NCI-H2196 (cell line): ENCODE results near the gene APOBEC3G.

Experiments used
- DNase-seq: peaks from one replicate; lab custom pipeline; 2025; ENCODE audit not compliant: unreplicated experiment; lab: John Stamatoyannopoulos, UW

APOBEC3G gene

DNA sequence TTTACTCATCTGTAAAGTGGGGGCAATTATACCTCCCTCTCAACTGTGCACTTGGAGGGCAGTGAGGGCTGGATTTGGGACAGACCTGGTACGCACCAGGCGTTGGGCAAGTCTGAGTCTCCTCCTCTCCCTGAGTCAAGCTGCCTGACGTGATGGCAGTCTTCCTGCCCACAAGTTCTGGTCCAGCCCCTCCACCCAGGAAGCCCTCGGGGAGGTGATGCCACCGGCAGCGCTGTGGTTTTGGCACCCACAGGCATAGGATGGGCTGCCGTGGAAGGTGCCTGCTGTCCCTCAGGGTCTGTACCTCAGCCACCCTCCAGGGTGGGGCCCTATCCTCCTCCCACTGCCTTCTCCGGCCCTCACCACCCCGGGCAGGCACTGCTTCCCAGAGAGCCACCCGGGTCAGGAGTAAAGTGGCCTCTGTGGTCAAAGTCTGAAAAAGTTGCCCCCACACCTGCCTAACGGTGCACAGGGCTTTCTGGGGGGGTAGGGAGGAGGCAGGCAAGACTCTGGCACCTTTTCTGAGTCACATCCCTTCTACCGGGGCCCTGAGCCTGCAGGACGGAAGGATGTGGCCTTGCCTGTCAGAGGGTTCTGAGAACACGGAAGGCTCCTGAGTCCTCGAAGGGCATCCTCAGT lies 13.5 kb downstream of the APOBEC3G start:
- no peak for DNase-seq

DNA sequence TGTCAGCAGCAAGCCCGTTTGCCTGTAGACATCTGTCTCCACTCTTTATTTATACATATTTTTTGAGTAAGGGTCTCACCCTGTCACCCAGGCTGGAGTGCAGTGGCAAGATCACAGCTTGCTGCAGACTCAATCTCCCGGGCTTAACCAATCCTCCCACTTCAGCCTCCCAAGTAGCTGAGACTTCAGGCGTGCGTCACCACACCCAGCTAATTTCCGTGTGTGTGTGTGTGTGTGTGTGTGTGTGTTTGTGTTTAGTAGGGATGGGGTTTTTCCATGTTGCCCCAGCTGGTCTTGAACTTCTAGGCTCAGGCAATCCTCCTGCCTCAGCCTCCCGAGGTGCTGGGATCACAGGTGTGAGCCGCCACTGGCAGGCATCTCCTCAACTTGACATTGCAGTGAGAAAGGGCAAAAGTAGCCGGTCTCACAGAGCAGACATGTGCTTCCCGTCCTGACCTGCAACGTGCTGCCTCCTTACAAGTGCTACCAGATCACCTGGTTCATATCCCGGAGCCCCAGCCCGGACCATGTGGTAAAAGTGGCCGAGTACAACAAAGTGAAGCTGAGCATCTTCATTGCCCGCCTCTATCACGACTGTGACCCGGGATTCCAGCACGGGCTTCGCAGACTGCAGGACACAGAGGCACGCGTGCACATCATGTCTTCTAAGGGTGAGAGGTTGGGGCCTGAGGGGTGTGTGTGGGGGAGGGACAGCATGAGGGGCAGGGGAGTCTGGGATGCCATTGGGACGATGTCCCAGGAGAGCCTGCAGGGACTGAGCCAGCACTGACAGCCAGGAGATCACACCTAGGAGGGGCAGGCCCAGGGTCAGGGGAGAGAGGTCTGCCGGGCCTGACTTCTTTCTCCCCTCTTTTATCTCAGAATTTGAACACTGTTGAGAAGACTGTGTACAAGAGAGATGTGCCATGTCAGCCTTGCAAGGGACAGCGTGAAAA lies 14.3 kb downstream of the APOBEC3G start:
- no peak for DNase-seq

DNA sequence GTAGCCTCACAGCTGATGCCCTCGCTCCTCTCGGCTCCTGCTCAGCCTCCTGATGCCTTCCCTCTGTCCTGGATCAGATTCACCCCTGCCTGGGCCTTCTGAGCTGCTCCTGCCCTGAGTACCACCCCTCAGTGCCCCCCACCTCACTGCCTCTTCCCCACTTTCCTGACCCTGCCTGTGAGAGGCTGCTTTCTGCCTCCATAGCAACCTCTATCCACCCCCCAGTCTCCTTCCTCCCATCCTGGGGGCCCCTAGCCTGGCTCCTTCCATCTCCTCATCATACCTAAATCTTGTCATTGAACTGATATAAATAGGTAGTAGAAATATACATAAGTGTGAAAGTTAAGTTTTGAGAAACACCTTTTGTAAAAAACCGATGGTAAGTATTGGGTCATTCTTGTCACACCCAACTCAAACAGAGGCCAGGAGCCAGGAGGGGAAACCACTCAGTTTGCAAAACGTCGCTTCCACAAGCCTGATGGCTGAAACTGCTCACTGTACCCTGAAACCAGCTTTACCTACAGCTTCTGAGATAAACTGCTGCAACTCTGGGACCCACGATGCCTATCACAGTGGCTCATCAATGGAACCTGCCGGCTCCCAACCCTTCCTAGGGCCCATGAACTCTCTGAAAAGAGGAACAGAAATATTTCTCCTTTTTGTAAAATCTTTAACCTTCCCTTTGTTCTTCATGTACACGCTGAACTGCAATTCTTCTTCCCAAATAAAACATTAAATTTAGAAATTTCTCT lies 15.2 kb downstream of the APOBEC3G start:
- no peak for DNase-seq

DNA sequence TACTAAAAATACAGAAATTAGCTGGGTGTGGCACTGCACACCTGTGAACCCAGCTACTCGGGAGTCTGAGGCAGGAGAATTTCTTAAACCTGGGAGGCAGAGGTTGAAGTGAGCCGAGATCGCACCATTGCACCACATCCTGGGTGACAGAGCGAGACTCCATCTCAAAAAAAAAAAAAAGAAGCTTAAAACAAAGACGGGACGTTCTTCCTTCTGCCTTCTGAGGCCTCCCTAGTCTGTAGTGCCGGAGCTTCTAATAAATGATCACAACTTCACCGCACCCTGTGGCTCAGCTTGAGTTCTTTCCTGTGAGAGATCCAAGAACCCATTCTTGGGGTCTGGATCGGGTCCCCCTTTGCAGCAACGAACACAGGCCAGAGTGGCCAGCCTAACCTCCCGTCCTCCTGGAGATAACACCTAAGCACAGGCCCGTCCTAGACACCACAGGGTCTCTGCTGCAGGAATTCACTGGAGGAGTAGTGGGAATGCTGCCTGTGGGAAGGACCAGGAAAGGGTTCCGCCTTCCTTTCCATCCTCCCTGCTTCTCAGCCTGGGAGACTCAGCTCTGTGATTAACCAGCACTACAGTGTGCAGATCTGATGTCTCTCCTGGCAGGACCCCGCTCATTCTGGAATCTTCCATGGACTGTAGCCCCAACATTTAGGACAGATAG lies 17.8 kb downstream of the APOBEC3G start:
- DNase-seq, result no peak

GRCh38 chr22:39095971-39096370 lies 18.9 kb downstream of the APOBEC3G start:
- no peak for DNase-seq

GRCh38 chr22:39097098-39098020 lies 20.3 kb downstream of the APOBEC3G start, which contains the start of gene APOBEC3H:
TSS of gene APOBEC3H (plus strand) at chr22:39097244. CDS start at chr22:39100279, 3,035 bp downstream.
- DNase-seq, result peak; percentile 54

DNA sequence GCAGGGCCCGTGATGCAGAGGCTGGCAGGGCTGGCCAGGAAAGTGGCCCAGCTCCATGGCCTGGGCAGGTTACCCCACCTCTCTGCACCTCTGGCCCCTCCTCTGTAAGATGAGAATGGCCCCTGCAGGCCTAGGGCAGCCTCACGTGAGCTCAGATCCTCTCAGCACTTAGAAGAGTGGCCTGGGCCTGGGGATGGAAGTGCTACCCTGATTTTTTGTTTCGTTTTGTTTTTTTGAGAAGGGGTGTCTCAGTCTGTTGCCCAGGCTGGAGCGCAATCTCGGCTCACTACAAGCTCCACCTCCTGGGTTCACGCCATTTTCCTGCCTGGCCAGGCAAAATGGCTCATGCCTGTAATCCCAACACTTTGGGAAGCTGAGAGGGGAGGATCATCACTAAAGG lies 21.0 kb downstream of the APOBEC3G start:
- peak; percentile 20 for DNase-seq

DNA sequence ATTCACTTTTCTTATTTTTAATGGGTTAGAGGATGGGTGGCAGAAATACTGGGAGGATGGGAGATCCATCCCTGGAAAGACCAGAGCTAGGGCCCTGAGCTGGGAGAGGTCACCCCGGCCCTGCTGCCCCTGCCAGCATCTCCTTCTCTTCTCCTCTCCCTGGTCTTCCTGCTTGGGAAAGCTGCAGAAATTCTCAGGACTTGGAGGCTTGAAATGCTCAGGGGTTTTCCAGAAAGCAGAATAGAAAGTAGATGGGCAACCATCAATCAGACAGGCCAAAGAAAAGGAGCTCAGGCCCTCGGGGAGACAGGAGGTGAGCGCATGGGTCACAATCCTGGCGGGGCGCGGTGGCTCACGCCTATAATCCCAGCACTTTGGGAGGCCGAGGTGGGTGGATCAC lies 21.5 kb downstream of the APOBEC3G start:
- DNase-seq, result no peak

DNA sequence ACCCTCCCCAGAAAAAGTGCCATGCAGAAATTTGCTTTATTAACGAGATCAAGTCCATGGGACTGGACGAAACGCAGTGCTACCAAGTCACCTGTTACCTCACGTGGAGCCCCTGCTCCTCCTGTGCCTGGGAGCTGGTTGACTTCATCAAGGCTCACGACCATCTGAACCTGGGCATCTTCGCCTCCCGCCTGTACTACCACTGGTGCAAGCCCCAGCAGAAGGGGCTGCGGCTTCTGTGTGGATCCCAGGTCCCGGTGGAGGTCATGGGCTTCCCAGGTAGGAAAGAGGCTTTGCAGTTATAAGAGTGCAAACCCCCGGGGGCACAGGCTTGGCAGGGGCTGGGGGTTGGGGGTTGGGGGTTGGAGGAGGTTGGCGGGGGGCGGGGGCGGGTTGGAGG lies 24.2 kb downstream of the APOBEC3G start:
- no peak for DNase-seq

- no peak for DNase-seq
These were observed 26.4 kb downstream of the APOBEC3G start for GRCh38 chr22:39103431-39103830.

DNA sequence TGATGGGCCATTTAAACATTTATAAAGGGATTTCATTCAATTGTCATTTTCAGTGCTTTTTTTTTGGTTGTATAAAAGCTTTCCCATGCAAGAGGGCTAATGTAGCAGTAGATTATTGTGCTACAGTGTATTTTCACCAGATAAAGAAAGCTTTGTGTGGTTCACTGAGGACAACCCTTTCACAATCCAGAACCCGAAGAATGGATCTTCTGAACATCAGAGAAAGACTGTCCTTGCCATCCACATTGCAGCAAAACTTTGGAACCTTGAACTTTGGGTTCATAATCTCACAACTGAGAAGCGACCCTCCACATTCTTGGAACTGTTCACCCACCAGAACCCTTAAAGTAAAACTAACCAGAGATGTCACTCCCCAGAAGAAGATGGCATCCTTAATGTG lies 29.3 kb downstream of the APOBEC3G start:
- no peak for DNase-seq

GRCh38 chr22:39108487-39108886 lies 31.4 kb downstream of the APOBEC3G start:
- DNase-seq, result no peak

- no peak for DNase-seq
These were observed 32.3 kb downstream of the APOBEC3G start for GRCh38 chr22:39109361-39109760.

GRCh38 chr22:39110631-39111561 lies 33.8 kb downstream of the APOBEC3G start:
- DNase-seq, result no peak

DNA sequence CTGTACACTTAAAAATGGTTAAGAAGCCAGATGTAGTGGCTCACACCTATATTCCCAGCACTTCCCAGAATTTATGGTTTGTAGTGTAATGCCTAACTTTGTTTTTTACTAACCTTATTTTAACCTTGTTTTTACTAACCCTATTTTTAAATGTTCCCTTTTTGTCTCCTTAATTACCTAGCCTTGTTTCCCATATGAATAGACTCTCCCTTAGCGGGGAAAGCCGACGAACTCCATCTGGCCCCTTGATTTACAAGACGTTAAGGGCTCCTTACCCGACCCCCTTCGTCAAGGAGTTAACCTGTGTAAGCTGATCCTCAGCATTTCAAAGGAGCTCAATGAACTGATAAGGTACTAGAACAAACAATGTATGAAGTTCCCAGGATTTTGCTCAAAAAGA lies 37.0 kb downstream of the APOBEC3G start:
- no peak for DNase-seq

GRCh38 chr22:39115570-39115969 lies 38.5 kb downstream of the APOBEC3G start:
- no peak for DNase-seq

GRCh38 chr22:39115977-39116621 lies 39.0 kb downstream of the APOBEC3G start:
- no peak for DNase-seq

DNA sequence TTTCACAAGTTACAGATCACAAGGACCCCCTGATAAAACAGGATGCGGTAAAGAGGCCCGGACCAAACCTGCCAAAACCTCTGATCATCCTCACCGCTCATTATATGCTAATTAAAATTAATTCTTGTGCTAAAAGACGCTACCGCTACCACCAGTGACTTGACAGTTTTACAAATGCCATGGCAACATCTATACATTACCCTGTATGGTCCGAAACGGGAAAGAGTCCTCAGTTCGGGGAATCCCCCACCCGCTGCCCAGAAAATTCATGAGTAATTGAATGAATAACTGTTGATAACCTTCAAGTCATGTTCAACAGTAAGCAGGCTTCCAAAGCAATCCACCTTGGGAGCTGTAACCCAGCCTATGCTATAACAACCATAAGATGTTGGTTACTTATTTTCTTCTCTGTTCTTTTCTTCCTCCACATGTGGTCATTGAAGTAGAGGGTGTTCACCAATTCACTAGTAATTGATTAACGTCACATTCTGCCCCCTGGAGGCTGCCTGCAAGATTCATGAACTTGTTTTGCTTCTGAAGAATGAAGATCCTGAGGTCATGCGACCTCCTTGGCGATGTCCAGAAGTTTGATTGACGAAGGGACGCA lies 40.6 kb downstream of the APOBEC3G start:
- DNase-seq, result peak; percentile 1
